Stimulated activated CD4-positive, alpha-beta T cell treated with anti-CD3 and anti-CD28 coated beads, Interleukin-2, amount 100 ng/mL, for 48 hours (primary cell): ENCODE results near the gene RANBP17.

Source experiments
- DNase-seq, 2 donors: peaks; one replicate each; pipeline ENCODE4 v3.0.0-alpha.2; 2020

Gene RANBP17

DNA sequence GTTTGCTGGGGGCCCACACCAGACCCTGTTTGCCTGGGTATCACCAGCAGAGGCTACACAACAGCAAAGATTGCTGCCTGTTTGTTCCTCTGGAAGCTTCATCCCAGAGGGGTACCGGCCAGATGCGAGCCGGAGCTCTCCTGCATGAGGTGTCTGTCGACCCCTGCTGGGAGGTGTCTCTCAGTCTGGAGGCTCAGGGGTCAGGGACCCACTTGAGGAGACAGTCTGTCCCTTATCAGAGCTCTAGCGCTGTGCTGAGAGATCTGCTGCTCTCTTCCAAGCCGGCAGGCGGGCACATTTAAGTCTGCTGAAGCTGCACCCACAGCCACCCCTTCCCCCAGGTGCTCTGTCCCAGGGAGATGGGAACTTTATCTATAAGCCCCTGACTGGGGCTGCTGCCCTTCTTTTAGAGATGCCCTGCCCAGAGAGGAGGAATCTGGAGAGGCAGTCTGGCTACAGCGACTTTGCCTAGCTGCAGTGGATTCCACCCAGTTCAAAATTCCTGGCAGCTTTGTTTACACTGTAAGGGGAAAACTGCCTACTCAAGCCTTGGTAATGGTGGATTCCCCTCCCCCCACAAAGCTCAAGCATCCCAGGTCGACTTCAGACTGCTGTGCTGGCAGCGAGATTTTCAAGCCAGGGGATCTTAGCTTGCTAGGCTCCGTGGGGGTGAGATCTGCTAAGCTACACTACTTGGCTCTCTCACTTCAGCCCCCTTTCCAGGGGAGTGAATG, 241.2 kb downstream of the RANBP17 start:
- DNase-seq, result no peak

DNA sequence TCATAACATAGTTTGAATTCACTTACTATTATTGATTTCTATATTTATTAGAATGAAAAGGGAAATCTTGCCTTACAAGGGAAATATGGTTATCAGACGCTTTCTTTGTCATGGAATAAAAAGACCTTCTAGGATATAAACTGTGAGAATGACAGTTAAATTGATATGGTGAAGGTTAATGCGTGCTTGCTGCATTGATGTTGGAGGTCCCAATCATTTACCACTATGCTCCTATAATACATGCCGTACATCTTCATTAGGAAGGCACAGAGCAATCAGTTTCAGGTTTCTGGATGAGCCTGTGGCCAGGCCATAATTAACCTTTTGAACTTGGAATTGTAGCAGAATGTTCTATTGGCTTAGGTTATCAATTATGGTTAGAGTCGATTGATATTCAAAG, 245.9 kb downstream of the RANBP17 start:
- DNase-seq, result no peak

DNA sequence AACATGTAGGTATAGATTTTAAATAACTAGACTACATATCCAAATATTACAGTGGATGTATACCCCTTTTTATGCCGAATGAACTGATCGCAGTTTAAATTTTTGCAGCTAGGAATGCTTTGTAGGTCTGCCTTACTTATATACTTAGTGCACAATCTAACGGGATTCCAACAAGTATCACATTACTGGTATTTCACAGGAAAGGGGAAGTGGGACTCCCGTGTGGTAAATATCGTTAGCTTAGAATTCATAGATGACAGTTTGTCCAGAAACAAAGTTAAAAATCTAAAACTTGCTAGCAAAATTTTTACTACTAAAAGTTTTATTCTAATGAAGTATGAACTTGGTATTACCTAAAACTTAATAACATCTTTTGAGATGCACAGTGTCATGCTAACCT, 253.7 kb downstream of the RANBP17 start:
- DNase-seq, result no peak

DNA sequence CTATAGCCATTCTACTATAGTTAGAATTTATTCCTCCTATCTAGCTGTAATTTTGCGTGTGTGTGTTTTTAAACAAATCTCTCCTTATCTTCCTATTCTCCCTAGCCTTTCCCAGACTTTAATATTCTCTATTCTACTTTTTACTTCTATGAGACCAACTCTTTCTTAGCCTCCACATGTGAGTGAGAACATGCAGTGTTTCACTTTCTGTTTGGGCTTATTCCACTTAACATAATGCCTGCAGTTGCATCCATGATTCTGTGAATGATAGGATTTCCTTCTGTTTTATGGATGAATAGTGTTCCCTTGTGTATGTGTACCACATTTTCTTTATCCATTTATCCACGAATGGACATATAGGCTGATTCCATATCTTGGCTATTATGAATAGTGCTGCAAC, 254.9 kb downstream of the RANBP17 start:
- no peak for DNase-seq

DNA sequence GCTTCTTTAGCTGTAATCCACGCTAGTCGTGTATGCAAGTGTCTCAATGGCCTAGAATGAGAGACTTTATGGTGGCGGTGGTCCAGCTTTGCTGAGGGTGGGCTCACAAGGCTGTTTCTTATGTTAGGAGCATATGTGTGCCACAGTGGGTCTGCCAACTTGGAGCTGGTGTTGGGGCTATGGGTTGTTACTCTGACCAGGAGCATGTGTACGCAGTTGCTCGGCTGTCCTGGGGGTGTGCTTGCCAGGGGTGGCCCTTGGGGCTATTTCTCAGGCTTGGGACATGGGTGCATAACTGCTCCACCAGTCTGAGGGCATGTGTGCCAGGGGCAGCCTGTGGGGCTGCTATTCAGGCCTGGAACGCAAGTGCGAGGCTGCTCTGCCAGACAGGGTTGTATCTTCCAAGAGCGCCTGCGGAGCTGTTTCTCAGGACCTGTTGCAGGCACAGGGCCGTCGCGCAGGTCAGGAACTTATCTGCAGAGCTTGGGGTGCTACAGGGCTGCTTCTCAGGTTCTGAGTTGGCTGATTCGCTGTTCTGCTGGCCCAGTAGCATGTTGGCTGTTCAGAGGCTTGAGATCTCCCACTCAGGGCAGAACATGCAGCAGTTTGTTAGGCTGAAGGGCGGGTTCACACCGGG, 259.3 kb downstream of the RANBP17 start:
- DNase-seq, result no peak

DNA sequence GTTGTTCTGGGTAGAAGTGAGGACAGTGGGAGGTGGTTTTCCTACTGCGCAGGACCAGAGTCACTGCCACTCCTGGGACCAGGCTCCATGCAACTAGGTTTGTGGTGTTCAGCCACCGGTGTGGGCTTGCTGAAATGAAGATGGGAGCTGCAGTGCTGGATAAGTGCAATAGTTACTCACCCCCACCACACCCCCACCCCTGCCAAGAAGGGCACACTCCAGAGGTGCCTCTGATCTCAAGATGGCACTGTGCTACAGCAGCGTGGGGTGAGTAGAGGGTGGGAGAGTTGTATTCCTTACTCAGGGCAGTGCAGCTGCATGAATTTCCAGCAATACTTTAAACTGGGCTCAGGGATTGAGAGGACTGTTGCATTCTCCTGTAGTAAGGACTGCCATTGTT, 259.8 kb downstream of the RANBP17 start:
- no peak for DNase-seq

DNA sequence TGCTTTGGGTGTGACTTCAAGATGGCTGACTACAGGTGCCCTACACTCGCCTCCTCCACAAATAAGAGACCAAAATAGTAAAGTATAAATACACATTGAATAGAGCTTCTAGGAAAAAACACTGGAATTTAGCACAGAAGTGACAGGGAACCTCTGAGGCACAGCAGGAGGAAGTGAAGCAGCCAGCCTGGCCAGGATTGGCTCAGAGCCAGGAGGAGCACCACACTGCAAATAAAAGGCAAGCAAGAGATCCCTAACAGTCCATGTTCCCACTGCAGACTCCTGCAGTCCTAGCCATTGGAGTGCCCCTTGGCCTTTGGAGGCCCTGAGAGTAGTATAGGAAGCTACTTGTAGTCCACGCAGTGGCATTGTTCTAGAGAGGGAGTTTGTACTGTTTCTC, 260.6 kb downstream of the RANBP17 start:
- no peak for DNase-seq

DNA sequence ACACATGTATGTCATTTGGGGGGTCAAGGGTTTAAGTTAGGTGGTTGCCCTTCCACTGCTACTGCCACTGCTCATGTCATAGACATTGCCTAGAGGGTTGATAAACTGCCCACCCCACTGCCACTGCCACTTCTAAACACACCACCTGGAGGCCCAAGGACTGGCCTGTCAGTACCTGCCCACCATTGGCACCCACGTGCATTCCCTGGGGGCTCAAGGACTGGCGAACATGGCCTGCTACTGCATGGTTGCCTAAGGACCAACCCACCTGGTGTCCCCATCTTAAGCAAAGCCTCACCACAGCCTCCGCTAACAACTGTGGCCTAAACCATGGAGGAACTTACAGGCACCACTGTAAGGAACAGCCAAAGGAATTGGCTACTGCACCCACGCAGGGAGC, 261.6 kb downstream of the RANBP17 start:
- no peak for DNase-seq

DNA sequence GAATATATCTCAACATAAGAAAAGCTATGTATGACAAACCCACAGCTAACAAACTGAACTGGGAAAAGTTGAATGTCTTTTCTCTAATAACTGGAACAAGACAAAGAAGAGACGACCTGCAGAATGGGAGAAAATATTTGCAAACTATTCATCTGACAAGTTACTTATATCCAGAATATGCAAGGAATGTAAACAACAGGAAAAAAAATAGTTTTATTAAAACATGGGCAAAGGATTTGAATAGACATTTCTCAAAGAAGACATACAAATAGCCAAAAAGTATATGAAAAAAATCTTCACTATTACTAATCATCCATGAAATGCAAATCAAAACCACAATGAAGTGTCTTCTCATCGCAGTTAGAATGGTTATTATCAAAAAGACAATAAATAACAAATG, 265.5 kb downstream of the RANBP17 start:
- DNase-seq, result no peak

DNA sequence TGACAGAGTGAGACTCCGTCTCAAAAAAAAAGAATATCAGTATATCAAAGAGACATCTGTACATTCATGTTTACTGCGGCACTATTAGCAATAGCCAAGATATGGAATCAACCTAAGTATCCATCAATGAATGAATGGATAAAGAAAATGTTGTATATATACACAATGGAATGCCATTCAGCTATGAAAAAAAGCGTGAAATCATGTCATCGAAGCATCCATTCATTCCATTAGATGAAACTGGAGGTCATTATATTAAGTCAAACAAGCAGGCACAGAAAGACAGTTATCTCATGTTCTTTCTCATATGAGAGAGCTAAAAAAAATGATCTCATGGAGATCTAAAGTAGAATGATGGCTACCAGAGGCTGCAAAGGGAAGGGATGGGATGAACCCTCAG, 266.3 kb downstream of the RANBP17 start:
- no peak for DNase-seq

DNA sequence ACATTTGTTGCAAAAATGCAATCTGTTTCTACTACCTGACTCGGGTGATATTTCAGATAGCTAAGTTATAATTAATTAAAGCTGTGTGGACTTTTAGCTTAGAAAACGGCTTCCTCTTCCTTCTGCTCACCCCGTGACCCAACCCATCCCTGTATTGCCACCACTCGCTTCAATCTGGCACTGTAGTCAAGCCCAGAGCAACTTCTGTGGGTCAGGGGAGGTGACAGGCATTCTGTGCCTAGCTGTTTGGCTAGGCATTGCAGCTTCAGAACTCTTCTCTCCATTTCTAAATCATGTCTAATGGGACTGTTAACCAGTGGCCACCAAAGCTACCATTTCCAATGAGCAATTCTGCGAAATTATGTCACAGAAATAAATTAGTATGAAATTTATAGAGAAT, 267.5 kb downstream of the RANBP17 start:
- DNase-seq, result no peak

DNA sequence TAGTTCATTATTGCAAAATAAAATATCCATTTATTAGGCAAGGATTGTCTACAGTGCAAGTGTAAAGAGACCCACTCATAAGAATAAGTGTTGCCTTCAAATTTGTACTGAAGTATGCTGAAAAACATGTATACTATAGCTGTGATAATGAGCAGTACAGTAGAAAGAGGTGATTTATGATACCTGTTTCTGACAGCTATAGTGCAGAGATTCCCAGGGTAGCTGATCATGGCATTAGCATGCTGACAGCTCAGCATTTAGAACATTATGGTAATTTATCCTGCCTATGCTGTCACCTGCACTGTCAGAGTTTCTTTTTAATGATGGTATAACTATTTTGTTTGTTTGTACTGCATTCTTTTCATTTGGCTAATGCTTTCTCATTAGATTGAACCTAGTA, 269.7 kb downstream of the RANBP17 start:
- DNase-seq, result no peak

DNA sequence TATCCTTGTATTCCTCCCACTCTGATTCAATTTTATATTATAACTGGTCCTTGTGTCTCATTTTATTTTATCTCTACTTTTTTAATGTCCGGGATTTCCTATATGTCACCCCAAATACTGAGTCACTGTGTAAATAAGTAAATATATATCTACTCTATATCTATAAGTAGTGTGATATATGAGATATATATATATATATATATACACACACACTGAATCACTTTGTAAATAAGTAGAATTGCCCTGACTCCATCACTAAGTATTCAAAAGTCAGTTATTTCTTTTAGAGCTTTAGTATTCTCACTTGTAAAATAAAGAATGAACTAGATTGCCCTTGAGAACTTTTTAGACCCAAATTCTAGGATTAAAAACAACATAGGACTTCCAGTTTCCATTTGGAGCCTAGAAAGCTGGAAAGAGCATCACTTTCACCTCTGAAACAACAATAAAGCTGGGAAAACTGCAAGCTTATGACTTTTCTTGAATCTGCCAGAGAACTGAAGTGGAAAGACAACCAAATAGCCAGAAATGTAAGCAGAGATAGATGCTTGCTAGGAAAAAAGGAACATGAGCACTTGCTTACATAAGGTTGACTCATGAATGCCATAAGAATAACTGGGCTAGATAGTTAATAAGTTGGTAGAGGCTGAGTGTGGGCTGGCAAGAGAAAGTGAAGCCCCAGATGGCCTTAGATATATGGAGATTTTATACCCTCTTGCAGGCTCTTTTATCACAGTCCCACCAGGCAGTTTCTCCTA, 276.1 kb downstream of the RANBP17 start:
- no peak for DNase-seq

DNA sequence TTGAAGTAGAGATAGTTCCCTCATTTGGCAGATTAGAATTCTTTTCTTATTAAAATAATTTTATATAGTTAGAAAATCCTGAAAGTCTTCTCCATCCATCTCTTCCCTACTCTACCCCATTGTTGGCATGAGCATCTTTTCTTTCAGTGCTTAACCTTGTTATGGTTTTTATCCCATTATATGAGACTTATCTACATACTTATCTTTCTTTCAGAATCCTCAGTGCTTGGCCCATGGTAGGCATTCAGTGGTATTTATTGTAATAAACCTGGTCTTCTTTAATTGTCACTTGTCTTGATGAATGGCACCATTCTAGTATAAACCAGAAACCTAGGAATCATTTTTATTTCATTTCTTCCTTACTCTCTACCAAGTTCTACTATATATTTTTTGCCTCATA, 277.4 kb downstream of the RANBP17 start:
- DNase-seq, result no peak

DNA sequence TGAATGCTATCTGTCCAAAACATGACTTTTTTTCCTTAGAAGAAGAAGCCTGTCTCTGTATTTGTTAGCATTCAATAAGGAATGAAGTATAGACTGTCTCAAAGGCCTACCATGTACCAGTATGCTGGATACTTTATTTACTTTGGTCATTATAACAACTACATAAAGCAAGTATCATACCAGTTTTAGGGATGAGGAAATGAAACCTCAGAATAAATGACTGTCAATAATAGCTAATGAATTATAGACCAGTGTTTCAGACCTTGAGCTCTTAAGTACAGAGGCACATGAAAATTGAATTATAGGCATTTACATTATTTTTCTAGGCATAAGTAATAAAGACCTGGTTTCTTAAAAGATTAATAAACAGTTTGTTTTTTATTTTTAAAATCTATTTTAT, 280.8 kb downstream of the RANBP17 start:
- DNase-seq, result no peak

DNA sequence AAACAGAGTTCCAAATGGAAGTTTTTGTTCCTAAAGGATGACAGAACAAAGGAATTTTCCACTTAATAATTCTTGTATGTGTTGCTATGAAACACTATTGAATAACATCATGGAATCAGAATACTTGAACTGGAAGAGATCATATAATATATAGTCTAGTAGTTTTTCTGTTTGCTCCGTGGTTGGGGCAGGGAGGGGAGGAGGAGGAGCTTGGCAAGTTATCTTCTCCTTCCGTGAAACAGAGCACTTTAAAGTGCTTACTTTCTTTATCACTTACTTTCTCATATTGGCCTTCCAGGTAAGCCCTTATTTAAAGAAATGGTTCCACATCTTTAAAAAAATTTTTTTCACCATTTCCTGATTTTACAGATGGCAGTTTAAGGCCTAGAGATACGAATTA, 281.4 kb downstream of the RANBP17 start:
- DNase-seq, result no peak

DNA sequence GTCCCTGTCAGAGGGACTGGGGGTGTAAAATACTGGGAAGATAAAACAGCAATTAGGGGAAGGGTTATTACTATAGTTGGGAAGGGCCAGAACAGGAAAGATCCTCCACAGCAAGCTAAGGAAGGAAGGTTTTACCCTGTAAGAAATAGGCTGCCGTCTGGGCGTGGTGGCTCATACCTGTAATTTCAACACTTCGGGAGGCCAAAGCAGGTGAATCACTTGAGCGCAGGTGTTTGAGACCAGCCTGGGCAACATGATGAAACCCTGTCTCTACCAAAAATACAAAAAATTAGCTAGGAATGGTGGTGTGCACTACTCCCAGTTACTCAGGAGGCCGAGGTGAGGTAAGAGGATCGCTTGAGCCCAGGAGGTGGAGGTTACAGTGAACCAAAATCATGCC, 282.1 kb downstream of the RANBP17 start:
- DNase-seq, result no peak

DNA sequence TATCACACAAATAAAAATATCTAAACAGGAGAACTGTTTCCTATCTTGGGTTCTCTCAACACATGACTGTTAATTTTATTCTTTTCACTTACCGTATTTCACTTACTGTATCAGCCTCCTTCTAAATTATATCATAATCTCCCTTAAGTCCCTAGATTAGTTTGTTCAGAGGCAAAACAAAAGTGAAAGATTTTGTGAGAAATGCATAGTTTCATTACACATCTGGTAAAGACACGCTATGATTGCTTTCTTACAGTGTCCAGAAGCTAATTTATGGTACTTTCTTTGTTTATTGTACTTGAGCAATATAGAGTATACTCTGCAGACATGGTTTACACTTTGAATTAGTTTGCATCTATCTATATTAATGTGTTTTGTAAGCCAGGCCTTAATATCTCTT, 287.5 kb downstream of the RANBP17 start:
- DNase-seq, result no peak

DNA sequence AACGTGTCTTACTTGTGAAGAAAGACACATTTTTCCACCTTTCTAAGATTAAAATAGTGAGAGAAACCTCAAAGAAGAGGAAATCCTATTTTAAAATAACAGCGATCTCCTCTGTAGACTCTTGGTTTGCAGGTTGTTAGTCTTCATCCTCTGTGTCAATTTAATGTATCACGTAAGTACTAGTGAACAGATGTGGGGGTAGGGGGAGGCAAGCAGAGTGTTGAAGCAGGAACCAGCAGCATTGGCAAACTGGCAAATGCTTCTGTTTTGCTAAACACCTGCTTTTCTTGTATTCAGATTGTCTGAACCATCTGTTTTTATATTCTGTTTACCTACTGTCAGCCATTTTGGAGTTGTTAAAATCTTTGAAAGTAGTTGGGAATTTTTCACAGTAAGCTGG, 288.0 kb downstream of the RANBP17 start:
- no peak for DNase-seq

DNA sequence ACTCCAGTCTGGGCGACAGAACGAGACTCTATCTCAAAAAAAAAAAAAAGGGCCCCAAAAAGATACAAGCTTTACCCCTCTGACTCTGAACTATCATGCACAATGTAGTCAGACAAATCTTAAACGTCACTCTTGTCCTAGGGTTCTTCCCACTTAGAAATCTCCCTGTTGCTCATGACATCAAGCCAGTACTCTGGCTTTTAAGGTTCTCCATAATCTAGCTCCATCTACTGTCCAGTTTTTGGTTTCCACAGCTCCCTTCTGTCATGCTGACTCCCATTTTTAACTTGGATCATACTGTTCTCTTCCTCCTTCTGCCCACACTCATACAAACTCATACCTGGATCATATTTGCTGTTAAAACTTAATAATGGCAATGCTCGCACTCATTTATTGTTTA, 290.6 kb downstream of the RANBP17 start:
- no peak for DNase-seq

DNA sequence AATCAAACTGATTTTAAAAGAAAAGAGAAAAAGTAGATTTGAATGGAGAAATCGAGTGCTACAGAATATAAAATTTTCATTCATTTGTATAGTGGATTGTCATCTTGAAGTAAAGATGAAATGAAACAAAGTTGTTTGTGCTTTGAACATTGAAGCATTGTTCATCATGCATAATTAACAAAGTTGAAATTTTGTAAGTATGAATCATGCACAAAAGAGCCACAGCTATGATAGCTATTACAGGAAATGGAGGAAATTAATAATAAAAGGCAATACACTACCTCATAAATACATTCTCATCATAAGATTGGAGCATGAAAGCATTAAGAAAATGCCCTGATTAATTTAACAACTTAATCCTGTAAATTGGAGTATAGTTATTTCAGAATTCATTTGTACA, 293.8 kb downstream of the RANBP17 start:
- DNase-seq, result no peak

DNA sequence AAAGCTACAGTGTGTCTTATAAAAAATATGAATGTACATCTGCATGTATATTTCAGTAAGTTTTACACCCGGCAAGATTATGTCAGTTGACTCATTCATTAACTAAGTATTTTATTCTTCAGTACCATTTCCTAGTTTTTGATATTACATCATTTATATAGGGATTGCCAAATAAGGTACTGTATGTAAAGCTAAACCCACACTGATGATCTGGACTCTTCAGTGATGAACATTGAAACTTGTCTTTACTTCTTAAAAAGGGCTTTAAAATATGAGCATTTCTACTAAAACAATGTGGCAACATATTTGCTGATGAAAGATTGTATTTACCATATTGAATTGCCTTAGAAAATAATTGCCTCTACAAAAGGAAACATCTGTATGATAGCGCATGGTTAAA, 295.5 kb downstream of the RANBP17 start:
- DNase-seq, result no peak

DNA sequence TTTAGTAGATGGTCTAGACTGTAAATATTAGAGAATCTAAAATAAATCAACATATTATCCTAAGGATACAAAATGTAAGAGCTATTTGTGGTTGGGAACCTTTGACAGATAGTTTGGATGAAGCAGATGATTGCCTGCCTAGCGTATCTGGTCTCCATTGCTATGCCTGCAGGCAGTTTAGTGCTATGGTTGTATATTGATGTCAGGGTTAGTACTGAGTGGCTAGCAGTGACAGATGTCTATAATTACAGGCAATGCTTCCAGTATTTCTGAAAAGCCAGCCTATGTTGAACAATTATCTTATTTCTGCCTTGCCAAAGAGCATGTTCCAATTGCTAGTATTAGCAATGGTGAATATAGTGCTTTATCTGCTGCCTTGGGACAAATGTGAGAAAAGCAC, 296.0 kb downstream of the RANBP17 start:
- no peak for DNase-seq

DNA sequence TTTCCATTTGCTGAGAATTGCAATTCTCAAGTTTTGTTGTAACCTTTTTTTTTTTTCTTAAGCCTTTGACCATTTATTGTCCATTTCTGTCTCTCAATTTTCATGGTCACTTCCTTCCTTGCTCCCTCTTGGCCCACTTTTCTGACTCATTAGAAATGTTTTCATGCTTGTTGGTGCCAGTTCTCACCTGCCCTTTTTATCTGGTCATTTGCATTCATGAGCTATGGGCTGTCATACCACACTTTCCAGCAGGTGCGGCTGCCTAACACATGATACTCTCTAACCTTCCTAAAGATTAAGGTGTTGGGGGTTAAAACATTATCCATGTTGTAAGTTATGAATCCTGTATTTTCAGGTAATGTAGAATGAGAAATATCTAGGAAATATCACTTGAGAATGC, 296.8 kb downstream of the RANBP17 start:
- DNase-seq, result no peak
